B cell (primary cell): ENCODE results near the gene PTCD2. TPM values are rescaled to one million over a fixed set of nuclear protein-coding genes. Genes with fewer than 3 reads are reported as not detected.

Source experiments
- ATAC-seq: fragments of 200-7000 bp; cut with Tn5 transposase; one replicate; pipeline ENCODE4 v1.10.0; 2021; ENCODE audit warnings: low read depth, mild to moderate bottlenecking, moderate number of reproducible peaks, moderate library complexity
- CTCF ChIA-PET: fragments of 350-600 bp; sonication (Branson Sonifier 250); formaldehyde crosslinking; loops from one replicate; lab custom pipeline; 2021; ENCODE audit warnings: antibody characterized with exemption, inconsistent platforms; lab: Charles Lee
- POLR2A ChIA-PET: fragments of 350-600 bp; sonication (Branson Sonifier 250); formaldehyde crosslinking; loops from one replicate; lab custom pipeline; 2021; ENCODE audit warnings: antibody characterized with exemption; lab: Charles Lee
- DNase-seq: peaks from one replicate; pipeline ENCODE4 v3.0.0; 2013
- H2AFZ ChIP-seq: 2 replicates; pipeline ENCODE4 v1.6.1; 2012; ENCODE audit warnings: mild to moderate bottlenecking, low read depth, low read length; ENCODE audit not compliant: insufficient read depth, poor library complexity, severe bottlenecking
- H3K27ac ChIP-seq, 2 donors: 1 replicate in 1 of 2; 2 replicates in 1 of 2; pipeline ENCODE4 v1.5.1; 2012 to 2013; ENCODE audit warnings: low read length in 2 of 2, mild to moderate bottlenecking in 2 of 2, moderate library complexity in 1 of 2
- H3K27me3 ChIP-seq, 4 experiments: fragments of 200-600 bp in 1 of 4; sonication (generic) in 1 of 4; replicated peaks in 1 of 4; 1 replicate in 2 of 4; 2 replicates in 2 of 4; pipeline versions ENCODE4 v1.6.1 to v1.7.0; 2013 to 2016; ENCODE audit warnings: low read length in 3 of 4, mild to moderate bottlenecking in 2 of 4, mixed read lengths in 1 of 4, moderate library complexity in 1 of 4; ENCODE audit not compliant: insufficient read depth in 4 of 4, control insufficient read depth in 3 of 4; ENCODE audit errors: control extremely low read depth in 1 of 4
- H3K36me3 ChIP-seq, 2 experiments: replicated peaks in 1 of 2; 1 replicate in 1 of 2; 2 replicates in 1 of 2; pipeline versions ENCODE4 v1.6.1 to v1.7.1; 2013; ENCODE audit warnings: low read length in 1 of 2; ENCODE audit not compliant: insufficient read depth in 2 of 2, control insufficient read depth in 1 of 2; ENCODE audit errors: control extremely low read depth in 1 of 2, extremely low read depth in 1 of 2
- H3K4me1 ChIP-seq, 2 donors: fragments of 200-600 bp in 1 of 2; sonication (generic) in 1 of 2; 1 replicate in 1 of 2; 2 replicates in 1 of 2; pipeline versions ENCODE4 v1.5.1 to v1.6.1; 2013 to 2017; ENCODE audit warnings: low read length in 2 of 2; ENCODE audit not compliant: control insufficient read depth in 2 of 2, insufficient read depth in 2 of 2
- H3K4me2 ChIP-seq: replicated peaks from 2 replicates; pipeline ENCODE3; 2012; ENCODE audit warnings: mild to moderate bottlenecking, low read depth, low read length; ENCODE audit not compliant: poor library complexity, severe bottlenecking
- H3K4me3 ChIP-seq, 5 experiments: fragments of 200-600 bp in 1 of 5; sonication (generic) in 1 of 5; 1 replicate in 3 of 5; 2 replicates in 2 of 5; pipeline versions ENCODE4 v1.5.1 to v1.7.0; 2011 to 2016; ENCODE audit warnings: low read length in 4 of 5, mild to moderate bottlenecking in 4 of 5, low read depth in 2 of 5, control low read depth in 1 of 5, moderate library complexity in 1 of 5; ENCODE audit not compliant: insufficient read depth in 1 of 5; ENCODE audit errors: control extremely low read depth in 1 of 5, extremely low read depth in 1 of 5
- H3K79me2 ChIP-seq: fragments of 200-600 bp; sonication (generic); one replicate; pipeline ENCODE4 v1.6.0; 2016; ENCODE audit warnings: low read length; ENCODE audit not compliant: control insufficient read depth, insufficient read depth
- H3K9ac ChIP-seq: fragments of 200-600 bp; sonication (generic); 2 replicates; pipeline ENCODE4 v1.6.1; 2017; ENCODE audit warnings: mild to moderate bottlenecking, low read length, moderate library complexity
- H3K9me3 ChIP-seq, 3 donors: one replicate each; pipeline versions ENCODE4 v1.6.1 to v1.7.1; 2013; ENCODE audit warnings: low read length in 2 of 3; ENCODE audit not compliant: control insufficient read depth in 2 of 3, insufficient read depth in 1 of 3; ENCODE audit errors: control extremely low read depth in 1 of 3
- H4K20me1 ChIP-seq: 2 replicates; pipeline ENCODE4 v1.6.0; 2012; ENCODE audit warnings: mild to moderate bottlenecking, low read length; ENCODE audit not compliant: insufficient read depth, control insufficient read depth, poor library complexity, severe bottlenecking
- H3K27ac Mint-ChIP-seq: one replicate; pipeline ENCODE4 v1.8.0; 2021; ENCODE audit warnings: mixed read lengths
- H3K27me3 Mint-ChIP-seq: one replicate; pipeline ENCODE4 v1.8.0; 2021; ENCODE audit warnings: mixed read lengths
- H3K4me1 Mint-ChIP-seq: one replicate; pipeline ENCODE4 v1.8.0; 2021; ENCODE audit warnings: mixed read lengths
- H3K4me3 Mint-ChIP-seq: one replicate; pipeline ENCODE4 v1.8.0; 2021; ENCODE audit warnings: mixed read lengths
- H3K9me3 Mint-ChIP-seq: one replicate; pipeline ENCODE4 v1.8.0; 2022; ENCODE audit warnings: mixed read lengths; ENCODE audit not compliant: insufficient read depth
- EZH2 ChIP-seq: IDR thresholded peaks from 2 replicates; pipeline ENCODE4 v1.6.1; 2012; ENCODE audit warnings: borderline replicate concordance, low read depth, mild to moderate bottlenecking, moderate library complexity, low read length; ENCODE audit not compliant: insufficient read depth, poor library complexity, severe bottlenecking
- WGBS: methylation state at CpG from one replicate; pipeline ENCODE4 v1.1.5; 2013; ENCODE audit warnings: missing lambda C conversion rate; ENCODE audit not compliant: insufficient coverage; 5-methylcytosine and 5-hydroxymethylcytosine counted together
- intact Hi-C: fragments of 100-400 bp; cut with micrococcal nuclease; formaldehyde crosslinking; loops from one replicate; pipeline ENCODE4 v1.10.0; 2022
- polyA plus RNA-seq: library from polyadenylated mRNA; depleted of rRNA; stranded (reverse); fragments of >200 nt; gene quantifications from 2 replicates; pipeline ENCODE4 v1.2.3, GENCODE V29; 2012
- total RNA-seq, 2 donors: library from RNA; stranded (reverse); fragments of 120-200 nt in 1 of 2; gene quantifications; 1 replicate in 1 of 2; 2 replicates in 1 of 2; pipeline versions ENCODE4 v1.2.3 to v1.2.4, GENCODE V29; 2013 to 2022
- TF ChIP-seq, protein P1 (sequence below): fragments of 200-600 bp; IDR thresholded peaks from one replicate; pipeline ENCODE4 v1.8.0; 2022; ENCODE audit warnings: antibody characterized with exemption, mild to moderate bottlenecking

PTCD2 gene
- total and polyA plus RNA-seq, 2 donors (not counting 1 experiment from before 2014, with no cell fraction given): 3.7 to 10.5 TPM

DNA sequence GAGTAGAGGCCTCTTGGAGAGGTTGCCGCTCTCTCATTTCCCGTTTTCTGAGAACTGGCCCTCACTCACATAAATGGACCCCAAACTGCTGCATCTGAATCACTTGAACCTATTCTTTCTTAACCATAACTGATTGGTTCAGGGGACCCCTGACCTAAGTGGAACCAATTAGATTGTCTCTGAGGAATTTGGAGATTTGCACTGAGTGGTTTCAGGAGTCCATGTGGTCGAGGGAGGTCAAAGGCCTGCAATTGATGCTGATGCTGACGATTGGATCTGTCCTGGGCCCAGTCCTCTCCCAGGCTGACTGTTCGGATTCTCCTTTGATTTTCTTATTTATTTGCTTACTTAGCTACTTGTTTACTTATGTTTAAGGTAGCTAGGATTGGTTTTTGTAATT is 88.0 kb downstream of the PTCD2 start:
- peaks cover 2% of the 10 kb centered on the region for H3K9me3 Mint-ChIP-seq
- no peak overlapping the region for H3K27ac Mint-ChIP-seq
- ATAC-seq: no peak
- TF ChIP-seq EZH2: no peak
- TF ChIP-seq, protein P1, sequence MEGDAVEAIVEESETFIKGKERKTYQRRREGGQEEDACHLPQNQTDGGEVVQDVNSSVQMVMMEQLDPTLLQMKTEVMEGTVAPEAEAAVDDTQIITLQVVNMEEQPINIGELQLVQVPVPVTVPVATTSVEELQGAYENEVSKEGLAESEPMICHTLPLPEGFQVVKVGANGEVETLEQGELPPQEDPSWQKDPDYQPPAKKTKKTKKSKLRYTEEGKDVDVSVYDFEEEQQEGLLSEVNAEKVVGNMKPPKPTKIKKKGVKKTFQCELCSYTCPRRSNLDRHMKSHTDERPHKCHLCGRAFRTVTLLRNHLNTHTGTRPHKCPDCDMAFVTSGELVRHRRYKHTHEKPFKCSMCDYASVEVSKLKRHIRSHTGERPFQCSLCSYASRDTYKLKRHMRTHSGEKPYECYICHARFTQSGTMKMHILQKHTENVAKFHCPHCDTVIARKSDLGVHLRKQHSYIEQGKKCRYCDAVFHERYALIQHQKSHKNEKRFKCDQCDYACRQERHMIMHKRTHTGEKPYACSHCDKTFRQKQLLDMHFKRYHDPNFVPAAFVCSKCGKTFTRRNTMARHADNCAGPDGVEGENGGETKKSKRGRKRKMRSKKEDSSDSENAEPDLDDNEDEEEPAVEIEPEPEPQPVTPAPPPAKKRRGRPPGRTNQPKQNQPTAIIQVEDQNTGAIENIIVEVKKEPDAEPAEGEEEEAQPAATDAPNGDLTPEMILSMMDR: no peak
- no peak overlapping the region for H3K4me3 ChIP-seq
- intact Hi-C loops: no loop called here
- no peak overlapping the region for H3K4me3 Mint-ChIP-seq
- H3K9ac ChIP-seq: no peak overlapping the region
- 83% methylated on average over 2 of the region's 5 CpGs for WGBS
- no peaks in the 10 kb centered on the region for H4K20me1 ChIP-seq
- H3K9me3 ChIP-seq: peaks cover 0 to 8% (median 0%) of the 10 kb centered on the region in 3 donors
- H3K4me2 ChIP-seq: no peak overlapping the region
- ChIA-PET POLR2A (no interaction called here), CTCF (no interaction called here)
- H3K27me3 Mint-ChIP-seq: peaks cover 13% of the 10 kb centered on the region
- H2AFZ ChIP-seq: no peak overlapping the region
- H3K4me1 ChIP-seq: no peaks in the 10 kb centered on the region
- no peaks in the 10 kb centered on the region for H3K79me2 ChIP-seq
- no peaks in the 10 kb centered on the region for H3K27me3 ChIP-seq
- H3K36me3 ChIP-seq: no peaks in the 10 kb centered on the region
- no peaks in the 10 kb centered on the region for H3K4me1 Mint-ChIP-seq
- no peak overlapping the region for H3K27ac ChIP-seq
- no peak for DNase-seq

DNA sequence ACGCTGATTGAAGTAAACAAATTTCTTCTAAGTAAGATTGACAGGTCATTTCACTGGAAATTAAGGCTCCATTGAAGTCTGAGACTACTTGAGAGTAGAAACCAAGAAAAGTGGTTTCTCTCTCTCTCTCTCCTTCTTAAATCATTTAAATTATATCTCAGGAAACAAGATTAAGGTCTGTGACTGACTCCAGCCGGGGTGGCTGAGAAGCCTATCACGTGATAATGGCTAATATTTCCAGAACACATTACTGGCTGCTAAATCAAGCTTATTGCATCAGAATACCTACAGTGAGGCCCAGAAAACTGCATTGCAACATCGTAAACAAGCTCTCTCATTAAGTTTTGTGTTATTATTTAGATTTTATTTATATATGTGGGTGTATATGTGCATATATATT is 88.4 kb downstream of the PTCD2 start:
- ATAC-seq (no peak), DNase-seq (no peak)
- CTCF ChIA-PET: no interaction called here
- H3K27me3 ChIP-seq: no peaks in the 10 kb centered on the region
- peaks cover 13% of the 10 kb centered on the region for H3K27me3 Mint-ChIP-seq
- H3K4me1 Mint-ChIP-seq: no peaks in the 10 kb centered on the region
- no peaks in the 10 kb centered on the region for H3K79me2 ChIP-seq
- POLR2A ChIA-PET: no interaction called here
- H3K9ac ChIP-seq: no peak overlapping the region
- no peaks in the 10 kb centered on the region for H3K4me1 ChIP-seq
- no peaks in the 10 kb centered on the region for H4K20me1 ChIP-seq
- no peak overlapping the region for H2AFZ ChIP-seq
- H3K9me3 ChIP-seq: peaks cover 0 to 8% (median 0%) of the 10 kb centered on the region in 3 donors
- peaks cover 2% of the 10 kb centered on the region for H3K9me3 Mint-ChIP-seq
- H3K27ac ChIP-seq: no peak overlapping the region
- no peak overlapping the region for H3K4me2 ChIP-seq
- WGBS: 25% methylated on average over 2 of the region's 4 CpGs
- H3K4me3 Mint-ChIP-seq: no peak overlapping the region
- H3K36me3 ChIP-seq: no peaks in the 10 kb centered on the region
- H3K27ac Mint-ChIP-seq: no peak overlapping the region
- H3K4me3 ChIP-seq: no peak overlapping the region
- no peak for TF ChIP-seq EZH2
- TF ChIP-seq, protein P1: no peak
- intact Hi-C loops: no loop called here
